ENCODE results near the gene GEMIN7.
A peak's percentile ranks its signal among the peaks of the same experiment; 100 is the strongest.
"Not testable (repeated sequence)": the region's sequence is repeated elsewhere in the genome, so short reads cannot be mapped to it uniquely, and the experiment has no call there.

The GEMIN7 gene

DNA sequence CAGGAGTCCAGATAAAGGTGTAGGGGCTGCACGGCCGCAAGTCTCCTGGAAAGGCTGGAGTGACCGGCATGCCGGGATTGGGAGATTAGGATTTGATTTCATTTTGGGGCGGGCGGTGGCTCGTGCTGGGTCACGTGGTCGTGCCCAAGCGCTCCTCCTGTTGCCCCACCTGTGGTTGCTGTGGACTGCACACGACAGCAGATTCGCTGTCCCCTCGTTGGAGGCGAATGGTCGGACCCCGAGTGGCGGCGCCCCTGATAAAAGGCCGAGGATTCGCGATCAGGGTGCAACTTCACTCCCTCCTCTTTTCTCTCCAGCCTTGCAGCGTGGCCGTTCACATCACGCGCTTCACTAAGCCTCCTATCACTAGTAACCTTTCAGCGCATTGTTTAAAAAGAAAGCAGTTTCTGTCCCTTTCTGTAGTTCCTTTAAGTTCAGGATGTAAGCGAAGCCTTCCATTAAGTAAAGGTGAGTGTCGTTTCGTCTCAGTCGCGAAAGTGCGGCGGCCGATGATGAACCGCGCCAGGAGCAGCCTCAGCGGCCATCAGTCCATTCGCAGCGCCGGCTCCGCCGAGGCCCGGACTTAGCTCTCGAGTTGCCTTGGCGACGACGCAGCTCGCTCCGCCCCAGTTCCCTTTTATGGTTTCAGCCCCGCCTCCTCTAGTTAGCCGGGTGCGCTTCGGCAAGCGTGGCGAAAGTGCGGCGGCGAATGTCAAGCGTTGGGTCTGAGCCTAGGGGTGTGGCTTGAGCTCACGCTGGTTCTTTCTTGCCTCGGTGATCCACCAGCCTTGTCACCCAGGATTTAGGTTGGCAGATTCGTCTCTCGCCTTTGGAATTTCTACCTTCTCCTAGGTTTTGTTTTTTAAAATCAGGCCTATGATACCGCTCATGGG, 12.2 kb downstream of the GEMIN7 start:
- DNase-seq: peak; percentile 98

DNA sequence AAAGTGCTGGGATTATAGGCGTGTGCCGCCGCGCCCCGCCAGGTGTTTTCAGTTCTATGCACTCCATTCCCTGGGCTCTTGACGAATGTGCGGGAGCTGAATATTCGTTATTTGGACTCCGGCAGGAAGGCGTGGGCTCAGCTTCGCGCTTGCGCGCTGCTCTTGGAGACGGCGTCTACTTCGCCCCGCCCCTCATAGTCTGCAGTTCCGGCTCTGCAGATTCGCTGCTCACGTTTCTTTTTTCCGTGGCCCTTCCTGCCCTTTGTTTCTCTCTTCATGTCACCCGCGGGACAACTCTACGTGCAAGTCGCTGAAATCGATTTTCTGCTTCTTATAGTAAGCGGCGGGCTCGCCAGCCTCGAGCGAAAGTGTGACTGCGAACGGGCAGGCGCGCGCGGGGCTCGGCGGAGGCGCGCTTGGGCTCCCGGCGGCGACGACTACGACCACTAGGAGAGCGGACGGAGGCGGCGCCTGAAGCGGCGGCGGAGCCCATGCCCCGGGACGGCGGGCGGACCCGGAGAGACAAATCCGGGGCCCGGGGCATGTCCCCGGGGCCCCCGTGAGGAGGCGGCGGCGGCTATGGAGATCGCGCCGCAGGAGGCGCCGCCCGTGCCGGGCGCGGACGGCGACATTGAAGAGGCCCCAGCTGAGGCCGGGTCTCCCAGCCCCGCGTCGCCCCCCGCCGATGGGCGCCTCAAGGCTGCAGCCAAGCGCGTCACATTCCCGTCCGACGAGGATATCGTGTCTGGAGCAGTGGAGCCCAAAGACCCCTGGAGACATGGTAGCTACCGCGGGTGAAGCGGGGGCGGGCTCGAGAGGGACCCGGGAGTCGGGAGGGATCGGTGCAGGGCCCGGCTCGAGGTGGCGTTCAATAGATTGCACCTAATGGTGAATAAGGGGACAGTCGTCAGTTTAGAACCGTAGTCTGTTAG, 14.0 kb downstream of the GEMIN7 start, which contains the start of gene PPP1R37:
TSS of gene PPP1R37 (plus strand) at position 433 of the 932 bp plus-strand sequence. CDS start at position 580, 147 bp downstream.
- DNase-seq: peak; percentile 95

DNA sequence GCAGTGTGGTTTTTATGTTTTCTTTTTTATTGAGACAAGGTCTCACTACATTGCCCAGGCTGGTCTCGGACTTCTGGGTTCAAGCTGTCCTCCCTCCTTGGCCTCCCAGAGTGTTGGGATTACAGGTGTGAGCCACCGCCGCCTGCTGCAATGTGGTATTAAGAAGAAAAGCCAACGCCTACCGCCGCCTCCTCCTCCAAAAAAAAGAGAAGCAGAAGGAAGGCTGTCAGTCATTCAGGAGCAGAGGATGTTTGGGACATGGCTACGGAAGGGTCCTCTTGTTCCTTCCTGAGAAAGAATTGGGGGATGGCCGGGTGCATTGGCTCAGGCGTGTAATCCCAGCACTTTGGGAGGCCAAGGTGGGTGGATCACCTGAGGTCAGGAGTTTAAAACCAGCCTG, 15.1 kb downstream of the GEMIN7 start:
- no peak for DNase-seq

DNA sequence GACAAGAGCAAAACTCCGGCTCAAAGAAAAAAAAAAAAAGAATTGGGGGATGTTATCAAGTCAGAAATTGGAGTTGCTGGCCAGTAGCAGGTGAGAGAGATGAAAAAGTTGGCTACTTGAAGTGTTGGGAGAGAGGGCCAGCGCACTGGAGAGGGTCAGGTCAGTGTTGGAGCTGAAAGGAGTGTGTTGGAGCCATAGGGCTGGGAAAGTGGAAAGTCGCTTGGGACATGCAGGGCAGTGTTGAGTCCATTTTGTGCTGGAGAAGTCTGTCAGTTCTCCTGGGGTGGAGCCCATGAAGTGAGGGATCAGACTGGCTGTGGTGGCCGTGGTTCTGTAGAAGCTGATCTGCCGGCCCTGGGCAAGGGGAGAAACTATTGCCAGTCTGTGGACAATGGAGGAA, 15.6 kb downstream of the GEMIN7 start:
- DNase-seq: no peak

DNA sequence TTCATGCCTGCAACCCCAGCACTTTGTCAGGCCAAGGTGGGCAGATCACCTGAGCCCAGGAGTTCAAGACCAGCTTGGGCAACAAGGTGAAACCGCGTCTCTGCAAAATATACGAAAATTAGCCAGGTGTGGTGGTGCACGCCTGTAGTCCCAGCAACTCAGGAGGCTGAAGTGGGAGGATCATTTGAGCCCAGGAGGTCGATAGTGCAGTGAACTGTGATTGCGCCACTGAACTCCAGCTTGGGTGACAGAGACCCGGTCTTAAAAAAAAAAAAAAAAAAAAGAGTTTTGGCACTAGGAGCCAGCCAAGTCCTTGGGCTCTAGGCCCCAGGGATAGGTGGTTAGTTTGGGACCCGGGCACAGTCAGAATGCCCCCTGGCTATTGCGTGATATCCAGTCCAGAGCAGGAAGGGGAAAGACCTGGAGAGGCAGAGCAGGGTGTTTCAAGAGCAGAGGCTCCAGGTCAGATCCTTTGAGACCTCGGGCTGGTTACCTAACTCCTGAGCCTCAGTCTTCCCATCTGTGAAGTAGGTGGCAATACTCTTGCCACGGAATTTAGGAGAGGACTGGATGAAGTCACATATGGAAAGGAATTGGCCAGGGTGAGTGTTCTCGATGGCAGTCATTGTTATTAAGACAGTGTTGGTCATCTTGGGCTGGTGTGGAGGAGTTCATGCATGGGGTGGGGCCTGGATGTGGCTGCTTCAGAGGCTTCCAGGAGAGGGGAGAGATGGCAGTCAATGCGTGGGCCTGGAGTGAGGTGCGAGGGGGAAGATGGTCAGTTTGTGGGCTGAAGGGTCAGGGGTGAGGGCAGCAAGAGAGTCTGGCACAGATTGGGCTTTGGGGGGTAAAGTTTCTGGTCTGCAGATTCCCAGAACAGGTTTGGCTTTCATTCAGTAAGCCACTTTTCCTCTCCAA, 16.7 kb downstream of the GEMIN7 start:
- no peak for DNase-seq

- DNase-seq: no peak
Observed at GRCh38 chr19:45096700-45097099, 17.6 kb downstream of the GEMIN7 start.

DNA sequence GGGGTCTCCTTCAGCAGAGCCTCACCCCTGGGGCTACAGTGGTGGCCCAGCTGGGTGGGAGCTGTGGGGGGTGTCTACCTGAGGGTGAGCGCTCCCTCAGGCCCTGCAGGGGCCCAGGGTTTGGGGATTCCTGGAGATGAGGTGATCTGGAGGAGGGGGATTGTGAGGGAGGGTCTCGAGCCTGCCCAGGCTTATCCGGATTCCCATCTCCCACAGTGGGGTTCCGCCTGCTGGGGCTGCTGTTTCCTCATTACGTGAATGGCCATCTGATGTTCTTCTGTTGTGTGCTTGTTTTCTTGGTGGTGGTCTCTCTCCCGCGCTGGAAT, 18.4 kb downstream of the GEMIN7 start:
- DNase-seq: no peak

- no peak for DNase-seq
Observed at GRCh38 chr19:45097776-45098520, 18.9 kb downstream of the GEMIN7 start.

DNA sequence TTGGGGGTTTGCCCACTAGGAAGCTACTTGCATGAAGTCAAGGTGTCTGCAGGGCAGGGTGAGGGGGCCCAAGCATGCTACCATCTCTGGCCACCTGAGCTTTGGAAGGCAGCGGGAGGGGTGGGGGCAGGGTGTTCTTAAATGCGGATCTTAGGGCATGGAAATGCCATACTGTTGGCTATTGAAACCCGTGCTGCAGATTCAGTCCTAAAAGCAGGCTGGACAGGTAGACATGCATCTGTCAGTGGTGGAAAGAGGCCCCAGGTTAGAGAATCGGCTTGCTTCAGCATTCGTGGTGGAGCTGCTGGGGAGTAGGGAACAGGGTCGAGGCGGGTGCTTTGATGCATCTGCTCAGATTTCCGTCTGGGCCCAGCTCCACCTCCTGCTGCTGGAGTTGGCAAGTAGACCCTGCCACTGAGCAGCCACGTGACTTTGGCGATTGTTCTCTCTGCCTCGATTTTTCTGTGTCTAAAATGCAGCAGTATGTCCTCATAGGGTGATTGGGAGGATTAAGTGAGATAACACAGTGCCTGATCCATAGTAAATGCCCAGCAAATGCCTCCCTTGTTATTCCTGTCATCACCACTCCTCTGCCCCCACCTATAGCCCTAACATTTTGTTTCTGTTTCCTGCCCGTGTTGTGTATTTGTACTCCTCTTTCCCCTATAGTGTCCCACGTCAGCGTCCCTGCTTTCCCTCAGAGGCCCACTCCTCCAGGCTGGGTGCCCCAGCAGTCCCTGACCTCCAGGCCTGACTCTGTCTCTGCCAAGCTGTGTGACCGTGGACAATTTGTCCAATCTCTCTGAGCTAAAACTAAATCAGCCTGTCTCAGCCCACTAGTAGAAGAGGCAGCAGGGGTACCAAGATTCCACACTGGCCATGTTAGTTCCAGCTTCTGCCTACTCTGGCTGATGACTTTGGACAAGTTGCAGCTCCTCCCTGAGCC, 19.7 kb downstream of the GEMIN7 start:
- DNase-seq: no peak

DNA sequence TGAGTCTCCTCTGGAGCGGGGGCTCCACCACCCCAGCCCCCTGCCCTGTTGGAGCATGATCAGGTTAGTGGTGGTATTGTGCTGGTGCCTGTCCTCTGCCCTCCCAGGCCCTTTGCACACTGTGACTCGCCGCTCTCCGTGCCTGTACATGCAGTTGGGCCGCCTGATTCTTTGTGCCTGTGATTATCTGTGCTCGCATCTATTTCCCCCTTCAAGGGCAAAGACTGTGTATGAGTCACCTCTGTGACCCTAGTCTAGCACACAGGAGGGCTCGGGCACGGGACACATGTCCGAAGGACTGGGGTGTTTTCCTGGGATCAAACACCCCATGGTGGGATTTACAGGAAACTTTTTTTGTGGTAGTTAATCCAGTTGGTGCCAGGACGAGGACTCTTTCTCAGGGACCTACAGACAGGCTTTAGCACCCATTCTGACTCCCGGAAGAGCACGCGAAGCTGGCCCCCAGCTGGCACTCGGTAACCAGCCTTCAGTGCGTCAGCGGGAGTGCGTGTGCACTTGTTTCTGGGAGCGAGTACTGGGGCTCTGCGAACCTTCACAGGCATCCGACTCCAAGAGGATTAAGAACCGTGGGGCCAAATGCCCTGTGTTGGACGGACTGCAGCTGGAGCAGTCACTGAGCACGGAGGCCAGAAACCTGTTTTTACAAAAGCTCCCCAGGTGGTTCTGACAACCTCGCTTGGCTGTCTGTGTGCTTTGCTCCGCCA, 20.6 kb downstream of the GEMIN7 start:
- DNase-seq: no peak

DNA sequence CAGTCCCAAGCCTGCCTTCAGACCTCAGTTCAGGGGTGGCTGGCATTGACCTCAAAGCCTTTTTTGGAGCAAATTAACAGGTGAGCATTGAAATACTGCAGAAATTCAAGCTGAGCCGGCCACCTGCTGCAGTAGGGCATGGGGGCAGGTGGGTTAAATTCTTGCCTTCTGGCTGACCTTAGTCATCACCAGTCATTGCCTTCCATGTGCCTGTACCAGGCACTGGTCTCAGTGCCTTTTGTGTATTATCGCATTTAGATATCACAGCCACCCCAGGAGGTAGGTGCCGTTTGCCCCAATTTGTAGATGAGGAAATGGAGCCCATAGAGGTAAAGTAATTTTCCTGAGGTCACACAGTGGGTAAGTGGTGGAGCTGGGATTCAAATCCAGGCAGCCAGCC, 21.1 kb downstream of the GEMIN7 start:
- DNase-seq: no peak

GRCh38 chr19:45100846-45101252, 21.8 kb downstream of the GEMIN7 start:
- DNase-seq: no peak

- no peak for DNase-seq
Observed at GRCh38 chr19:45101806-45102205, 22.7 kb downstream of the GEMIN7 start.

DNA sequence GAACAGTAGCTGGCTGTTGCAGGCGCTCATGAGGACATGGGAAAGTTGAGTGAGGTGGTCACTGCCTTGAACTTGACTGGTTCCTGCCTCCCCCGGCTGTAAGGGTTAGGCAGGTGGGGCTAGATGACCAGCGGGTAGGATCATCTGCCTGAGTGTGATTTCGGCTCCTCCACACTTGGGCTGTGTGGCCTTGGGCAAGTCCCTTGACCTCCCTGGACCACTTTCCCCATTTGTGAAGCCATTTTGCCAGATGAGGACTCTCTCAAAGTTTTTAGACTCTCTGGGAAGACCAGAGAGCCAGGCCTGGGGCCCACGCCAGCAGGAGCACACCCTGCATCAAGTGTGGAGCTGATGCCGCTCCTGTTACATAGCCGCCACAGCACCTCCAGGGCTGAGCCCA, 23.4 kb downstream of the GEMIN7 start:
- DNase-seq: no peak

GRCh38 chr19:45103156-45103507, 24.1 kb downstream of the GEMIN7 start:
- no peak for DNase-seq

DNA sequence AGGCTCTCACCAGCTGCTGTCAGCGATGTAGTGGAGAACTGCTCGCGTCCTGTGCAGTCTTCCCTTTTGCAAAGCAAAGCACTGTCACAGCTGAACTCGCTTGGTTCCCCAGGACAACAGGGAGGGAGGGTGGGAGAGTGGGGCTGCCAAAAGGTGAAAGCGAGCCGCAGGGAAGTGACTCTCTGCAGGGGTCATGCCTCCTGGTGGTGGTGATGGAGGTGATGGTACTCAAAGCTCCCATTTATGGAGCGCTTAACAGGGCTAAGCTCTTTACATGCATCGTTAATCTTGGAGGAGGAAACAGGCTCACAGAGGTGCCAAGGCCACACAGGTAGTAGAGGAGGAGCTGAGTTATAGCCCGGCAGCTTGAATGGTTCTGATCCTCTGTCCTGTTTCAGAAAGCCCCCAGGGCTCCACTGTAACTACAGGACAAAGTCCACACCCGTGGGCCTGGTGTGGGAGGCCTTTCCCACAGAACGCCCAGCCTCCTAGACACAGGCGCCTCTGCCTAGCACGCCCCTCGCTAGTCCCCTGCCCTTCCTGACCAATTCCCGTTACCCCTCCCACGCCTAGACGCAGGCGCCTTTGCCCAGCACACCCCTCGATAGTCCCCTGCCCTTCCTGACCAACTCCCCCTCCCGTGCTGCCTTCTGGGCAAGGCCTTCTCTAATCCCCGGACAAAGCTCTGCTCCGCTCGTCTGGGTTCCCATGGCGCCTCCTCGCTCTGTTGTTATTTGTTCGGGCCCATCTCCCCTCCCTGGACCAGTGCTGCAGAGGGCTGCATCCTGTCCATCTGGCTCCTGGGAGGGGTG, 24.7 kb downstream of the GEMIN7 start:
- no peak for DNase-seq

DNA sequence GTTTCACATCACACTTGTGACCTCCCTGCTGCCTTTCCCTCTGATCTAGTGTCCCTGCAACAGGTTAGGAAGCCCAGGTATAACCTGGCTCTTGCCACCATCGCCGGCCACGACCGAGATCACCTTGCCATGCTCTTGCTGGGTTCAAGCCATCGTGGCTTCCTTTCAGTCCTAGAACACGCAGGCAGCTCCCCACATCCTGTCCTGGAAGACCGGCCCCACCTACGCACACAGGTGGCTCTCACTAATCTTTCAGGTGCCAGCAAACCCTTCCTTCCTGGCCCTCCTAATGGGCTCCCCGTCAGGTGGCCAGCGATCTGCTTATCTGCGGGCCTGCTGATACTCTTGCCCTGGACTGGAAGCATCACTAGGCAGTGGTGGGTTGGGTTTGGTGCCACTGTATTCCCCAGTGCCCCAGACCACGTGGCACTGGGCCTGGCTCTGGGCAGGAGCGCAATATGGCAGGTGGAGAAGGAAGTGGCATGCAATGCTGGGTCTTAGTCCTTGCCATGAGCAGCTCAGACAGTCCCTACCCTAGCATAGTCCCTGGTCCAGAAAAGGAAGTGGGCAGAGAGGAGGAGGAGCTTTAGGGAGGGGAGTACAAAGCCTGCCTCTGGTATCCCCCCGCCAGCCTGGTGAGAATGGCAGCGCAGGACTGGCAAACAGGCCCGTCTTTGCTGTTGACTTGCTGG, 25.7 kb downstream of the GEMIN7 start:
- DNase-seq: no peak

GRCh38 chr19:45106363-45106762, 27.3 kb downstream of the GEMIN7 start:
- not testable (repeated sequence) for DNase-seq

Data from activated CD4-positive, alpha-beta T cell treated with anti-CD3 and anti-CD28 coated beads, Interleukin-2, amount 50 U/mL, for 16 hours (primary cell).